IMR-90 (cell line): ENCODE data around the gene NEAT1. TPM values are rescaled to one million over a fixed set of nuclear protein-coding genes. Genes with fewer than 3 reads are reported as not detected.

Source experiments
- ATAC-seq: fragments of 200-7000 bp; cut with Tn5 transposase; 2 replicates; pipeline ENCODE4 v1.9.1; 2020; ENCODE audit warnings: low read depth, mild to moderate bottlenecking, moderate library complexity
- BruUV-seq: library from RNA; stranded (reverse); fragments of 400-500 nt; replicated peaks from 2 replicates; lab custom pipeline; 2021; lab: Mats Ljungman, UMichigan
- CTCF ChIA-PET: fragments of 300-600 bp; formaldehyde crosslinking; extraction: SDS; loops from one replicate; lab custom pipeline; 2021; ENCODE audit warnings: antibody characterized with exemption; lab: Yijun Ruan, JAX
- POLR2A ChIA-PET: fragments of 300-600 bp; sonication (Branson Sonifier 250); formaldehyde crosslinking; loops from one replicate; lab custom pipeline; 2022; ENCODE audit warnings: antibody characterized with exemption; ENCODE audit not compliant: unreplicated experiment; lab: Charles Lee
- DNase-seq: peaks from one replicate; pipeline ENCODE4 v3.0.0; 2013
- H2AFZ ChIP-seq: replicated peaks from 2 replicates; pipeline ENCODE3; 2013; ENCODE audit warnings: low read length, mild to moderate bottlenecking; ENCODE audit not compliant: poor library complexity
- H2AK5ac ChIP-seq: 2 replicates; pipeline ENCODE4 v1.6.1; 2013; ENCODE audit warnings: low read depth, low read length, inconsistent platforms
- H2AK9ac ChIP-seq: replicated peaks from 2 replicates; pipeline ENCODE3; 2013; ENCODE audit warnings: mild to moderate bottlenecking, low read depth, low read length, moderate library complexity; ENCODE audit not compliant: poor library complexity
- H2BK120ac ChIP-seq: 2 replicates; pipeline ENCODE4 v1.6.1; 2013; ENCODE audit warnings: low read depth, low read length, inconsistent platforms
- H2BK15ac ChIP-seq: 3 replicates; pipeline ENCODE4 v1.6.1; 2013; ENCODE audit warnings: low read depth, low read length, inconsistent platforms
- H2BK20ac ChIP-seq: 2 replicates; pipeline ENCODE4 v1.6.1; 2013; ENCODE audit warnings: low read depth, mild to moderate bottlenecking, inconsistent platforms, low read length, moderate library complexity
- H2BK5ac ChIP-seq: 2 replicates; pipeline ENCODE4 v1.6.1; 2013; ENCODE audit warnings: mild to moderate bottlenecking, low read depth, low read length, inconsistent platforms; ENCODE audit not compliant: poor library complexity, severe bottlenecking
- H3K14ac ChIP-seq: replicated peaks from 2 replicates; pipeline ENCODE4 v1.6.1; 2013; ENCODE audit warnings: low read depth, low read length, inconsistent platforms
- H3K18ac ChIP-seq: 2 replicates; pipeline ENCODE4 v1.6.1; 2013; ENCODE audit warnings: low read depth, low read length, control low read depth
- H3K23ac ChIP-seq: 2 replicates; pipeline ENCODE4 v1.6.1; 2013; ENCODE audit warnings: low read depth, low read length, inconsistent platforms
- H3K27ac ChIP-seq: 2 replicates; pipeline ENCODE4 v1.5.1; 2013; ENCODE audit warnings: mild to moderate bottlenecking, control low read depth, low read length; ENCODE audit not compliant: insufficient read depth
- H3K27me3 ChIP-seq: 2 replicates; pipeline ENCODE4 v1.6.1; 2013; ENCODE audit warnings: low read length; ENCODE audit not compliant: control insufficient read depth, insufficient read depth
- H3K36me3 ChIP-seq: 2 replicates; pipeline ENCODE4 v1.6.1; 2013; ENCODE audit warnings: low read length, mixed read lengths; ENCODE audit not compliant: control insufficient read depth, insufficient read depth
- H3K4ac ChIP-seq: 2 replicates; pipeline ENCODE4 v1.6.1; 2013; ENCODE audit warnings: low read depth, low read length, inconsistent platforms
- H3K4me1 ChIP-seq: 2 replicates; pipeline ENCODE4 v1.6.1; 2013; ENCODE audit warnings: low read length, mixed read lengths; ENCODE audit not compliant: control insufficient read depth, insufficient read depth
- H3K4me2 ChIP-seq: 2 replicates; pipeline ENCODE4 v1.6.1; 2013; ENCODE audit warnings: low read depth, mild to moderate bottlenecking, control low read depth, low read length, moderate library complexity
- H3K4me3 ChIP-seq: 2 replicates; pipeline ENCODE4 v1.5.1; 2013; ENCODE audit warnings: low read depth, mild to moderate bottlenecking, control low read depth, low read length, moderate library complexity; ENCODE audit not compliant: insufficient read depth
- H3K56ac ChIP-seq: 2 replicates; pipeline ENCODE4 v1.6.1; 2013; ENCODE audit warnings: low read length, inconsistent platforms; ENCODE audit not compliant: insufficient read depth; ENCODE audit errors: extremely low read depth
- H3K79me1 ChIP-seq, 2 experiments: 2 replicates each; pipeline ENCODE4 v1.6.1; 2013; ENCODE audit warnings: low read length in 2 of 2, inconsistent platforms in 1 of 2, low read depth in 1 of 2
- H3K9ac ChIP-seq: 2 replicates; pipeline ENCODE4 v1.6.1; 2013; ENCODE audit warnings: low read depth, low read length, control low read depth
- H3K9me1 ChIP-seq: 2 replicates; pipeline ENCODE4 v1.6.1; 2013; ENCODE audit warnings: low read length, inconsistent platforms; ENCODE audit not compliant: insufficient read depth
- H3K9me3 ChIP-seq: 2 replicates; pipeline ENCODE4 v1.6.1; 2013; ENCODE audit warnings: low read length; ENCODE audit not compliant: control insufficient read depth, insufficient read depth
- H4K20me1 ChIP-seq: 2 replicates; pipeline ENCODE4 v1.6.1; 2013; ENCODE audit warnings: low read length, inconsistent platforms; ENCODE audit not compliant: insufficient read depth
- H4K5ac ChIP-seq: 2 replicates; pipeline ENCODE4 v1.6.1; 2013; ENCODE audit warnings: mild to moderate bottlenecking, low read depth, low read length, control low read depth
- H4K8ac ChIP-seq, 2 experiments: 2 replicates each; pipeline ENCODE4 v1.6.1; 2013; ENCODE audit warnings: low read depth in 2 of 2, low read length in 2 of 2, control low read depth in 1 of 2, inconsistent platforms in 1 of 2
- H4K91ac ChIP-seq: 2 replicates; pipeline ENCODE4 v1.6.1; 2013; ENCODE audit warnings: low read depth, low read length, inconsistent platforms; ENCODE audit not compliant: insufficient read depth
- BHLHE40 ChIP-seq: fragments of 150-350 bp; IDR thresholded peaks from 2 replicates; pipeline ENCODE4 v1.6.1; 2016; ENCODE audit warnings: mild to moderate bottlenecking, low read depth, low read length
- CEBPB ChIP-seq: IDR thresholded peaks from 2 replicates; pipeline ENCODE4 v1.6.1; 2012; ENCODE audit warnings: low read depth, low read length, improper control_type of control experiment
- CHD1 ChIP-seq: IDR thresholded peaks from 2 replicates; pipeline ENCODE4 v1.6.1; 2012; ENCODE audit warnings: low read depth, low read length, improper control_type of control experiment
- FOS ChIP-seq: fragments of 150-350 bp; IDR thresholded peaks from 2 replicates; pipeline ENCODE4 v1.6.1; 2016; ENCODE audit warnings: low read depth, low read length
- MAFK ChIP-seq: IDR thresholded peaks from 2 replicates; pipeline ENCODE4 v1.6.1; 2012; ENCODE audit warnings: low read depth, low read length, improper control_type of control experiment
- MAZ ChIP-seq: IDR thresholded peaks from 2 replicates; pipeline ENCODE4 v1.6.1; 2012; ENCODE audit warnings: low read depth, mild to moderate bottlenecking, low read length, improper control_type of control experiment, moderate library complexity, borderline replicate concordance
- MXI1 ChIP-seq: IDR thresholded peaks from 2 replicates; pipeline ENCODE4 v1.6.1; 2012; ENCODE audit warnings: low read depth, mild to moderate bottlenecking, low read length, moderate library complexity, borderline replicate concordance
- NFE2L2 ChIP-seq: fragments of 150-350 bp; IDR thresholded peaks from 2 replicates; pipeline ENCODE4 v1.6.1; 2016; ENCODE audit warnings: low read depth, mild to moderate bottlenecking, low read length
- POLR2A ChIP-seq: IDR thresholded peaks from 2 replicates; pipeline ENCODE4 v1.6.1; 2012; ENCODE audit warnings: mild to moderate bottlenecking, low read depth, low read length
- RAD21 ChIP-seq: IDR thresholded peaks from 2 replicates; pipeline ENCODE4 v1.6.1; 2012; ENCODE audit warnings: low read length, improper control_type of control experiment
- RCOR1 ChIP-seq: IDR thresholded peaks from 2 replicates; pipeline ENCODE4 v1.6.1; 2012; ENCODE audit warnings: mild to moderate bottlenecking, low read length, improper control_type of control experiment; ENCODE audit not compliant: insufficient replicate concordance
- RFX5 ChIP-seq: IDR thresholded peaks from 2 replicates; pipeline ENCODE4 v1.8.0; 2012; ENCODE audit warnings: low read depth, mild to moderate bottlenecking, low read length, moderate library complexity
- SMC3 ChIP-seq: fragments of 150-350 bp; IDR thresholded peaks from 2 replicates; pipeline ENCODE4 v1.6.1; 2016; ENCODE audit warnings: low read depth, mild to moderate bottlenecking, antibody characterized with exemption, low read length, moderate library complexity
- WGBS, 2 experiments: methylation state at CpG; one replicate each; pipeline versions ENCODE4 v1.1.5 to v1.1.7; 2013; ENCODE audit warnings: missing lambda C conversion rate in 2 of 2; ENCODE audit not compliant: insufficient read length in 1 of 2; ENCODE audit errors: extremely low coverage in 2 of 2; 5-methylcytosine and 5-hydroxymethylcytosine counted together
- dilution Hi-C: fragments of 300-500 bp; cut with HindIII; formaldehyde crosslinking; loops from one replicate; pipeline ENCODE4 v1.14.3; 2018; ENCODE audit warnings: low sequenced_read_pairs; ENCODE audit not compliant: unreplicated experiment
- in situ Hi-C: fragments of 300-500 bp; cut with MboI; formaldehyde crosslinking; loops from 3 replicates; pipeline ENCODE4 v1.14.3; 2019; ENCODE audit warnings: low sequenced_read_pairs, inconsistent platforms, mixed read lengths
- intact Hi-C: fragments of 100-400 bp; cut with micrococcal nuclease; formaldehyde crosslinking; loops from 2 replicates; pipeline ENCODE4 v1.10.0; 2022
- polyA plus RNA-seq, 3 experiments: library from polyadenylated mRNA; depleted of rRNA; stranded (reverse); fragments of >200 nt; gene quantifications; 2 replicates each; pipeline ENCODE4 v1.2.3, GENCODE V29; 2012; ENCODE audit warnings: low replicate concordance in 1 of 3
- total RNA-seq: library from RNA; depleted of rRNA; stranded (reverse); fragments of >200 nt; gene quantifications from 2 replicates; pipeline ENCODE4 v1.2.3, GENCODE V29; 2012
- TF ChIP-seq, protein P1 (sequence below): fragments of 150-350 bp; IDR thresholded peaks from 2 replicates; pipeline ENCODE4 v1.6.1; 2017; ENCODE audit warnings: mild to moderate bottlenecking, antibody characterized with exemption, low read length, low read depth
- TF ChIP-seq, protein P2 (sequence below): fragments of 150-350 bp; IDR thresholded peaks from 2 replicates; pipeline ENCODE4 v1.6.1; 2016; ENCODE audit warnings: low read depth, mild to moderate bottlenecking, low read length, moderate library complexity, borderline replicate concordance

The NEAT1 gene
- total and polyA plus RNA-seq, 2 of the 4 experiments (the other 2 are of a cell fraction), result 30.1 to 114 TPM

DNA sequence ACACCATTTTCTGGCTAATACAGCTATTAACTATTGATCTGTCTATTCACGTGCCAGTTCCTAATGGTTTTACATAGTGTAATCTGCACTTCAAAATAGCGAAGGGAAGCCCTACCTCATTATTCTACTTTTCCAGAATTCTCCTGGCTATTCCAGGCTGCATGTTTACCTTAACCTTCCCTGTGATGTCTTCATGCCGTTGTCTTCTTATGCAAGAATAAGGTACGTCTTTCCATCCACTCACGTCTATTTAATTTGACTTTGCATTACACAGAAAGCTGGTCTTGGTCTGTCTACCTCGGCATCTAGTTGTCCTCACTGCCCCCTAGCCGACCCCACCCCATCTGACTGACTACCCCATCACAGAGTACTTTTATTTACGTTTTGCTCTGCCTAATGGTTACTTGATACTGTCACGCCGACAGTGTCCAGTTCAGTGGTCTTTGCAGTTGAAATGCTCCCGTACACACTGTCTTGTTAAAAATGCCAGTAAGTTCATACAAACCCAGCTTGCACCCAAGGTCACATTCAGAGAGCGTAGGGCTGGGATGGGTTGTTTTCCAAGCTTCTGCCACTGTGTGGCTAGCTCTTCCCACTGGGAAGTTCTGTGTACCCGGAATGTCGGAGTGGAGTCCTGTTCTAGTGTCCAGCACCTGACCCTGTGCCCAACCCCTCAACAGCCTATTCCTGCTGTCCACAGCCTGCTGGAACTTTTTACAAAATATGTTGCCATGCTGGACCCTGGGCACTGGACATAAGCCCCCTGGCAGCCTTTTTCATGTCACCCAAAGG, 15.0 kb downstream of the NEAT1 start:
- no peak overlapping the region for H4K8ac ChIP-seq
- peaks cover 96% of the 10 kb centered on the region for H4K20me1 ChIP-seq
- peaks cover 52% of the 10 kb centered on the region for H3K36me3 ChIP-seq
- H3K23ac ChIP-seq, result peak overlapping the region; percentile 30; the same call in 1 of the 2 replicates
- no peak overlapping the region for H2AK9ac ChIP-seq
- H4K91ac ChIP-seq, result no peak overlapping the region
- no peak overlapping the region for H3K9ac ChIP-seq
- H2BK5ac ChIP-seq, result no peak overlapping the region
- H2BK20ac ChIP-seq, result no peak overlapping the region
- H2AK5ac ChIP-seq, result no peak overlapping the region
- in situ Hi-C loops (no loop called here), dilution Hi-C loops (no loop called here), intact Hi-C loops (no loop called here)
- 64% methylated on average over 3 of the region's 14 CpGs; no CpG with 5 or more reads in 1 of the 2 experiments for WGBS, 2 experiments
- H3K79me1 ChIP-seq, result peaks cover 11 to 65% of the 10 kb centered on the region in 2 experiments
- peaks cover 2% of the 10 kb centered on the region; the same call in 1 of the 2 replicates for H3K4me1 ChIP-seq
- ChIA-PET POLR2A (interaction anchor here (0.6 to 2.5 kb wide), 5 partner anchors 15 to 70 kb away, joined by 3 to 6 read pairs (median 4); partner anchors contain the start of genes MALAT1 and NEAT1), CTCF (interaction anchor here (0.6 kb wide), 1 partner anchor 58 kb away, joined by 3 read pairs; no protein-coding TSS in a partner anchor)
- H3K9me3 ChIP-seq, result no peaks in the 10 kb centered on the region
- no peak for ATAC-seq
- H3K4me2 ChIP-seq, result peak overlapping the region; percentile 6; the same call in 1 of the 2 replicates
- no peak overlapping the region for H2BK120ac ChIP-seq
- H4K5ac ChIP-seq, result no peak overlapping the region
- peak; percentile 41 for DNase-seq
- no peaks in the 10 kb centered on the region for H3K27me3 ChIP-seq
- no peak overlapping the region for H3K4me3 ChIP-seq
- no peak overlapping the region for H3K4ac ChIP-seq
- BruUV-seq, result TSS peak; percentile 0
- H2AFZ ChIP-seq, result no peak overlapping the region
- no peak overlapping the region for H3K18ac ChIP-seq
- H3K56ac ChIP-seq, result no peak overlapping the region
- H2BK15ac ChIP-seq, result no peak overlapping the region
- H3K27ac ChIP-seq, result no peak overlapping the region
- peaks cover 5% of the 10 kb centered on the region for H3K9me1 ChIP-seq
- no peak overlapping the region for H3K14ac ChIP-seq
- TF ChIP-seq, protein P1, sequence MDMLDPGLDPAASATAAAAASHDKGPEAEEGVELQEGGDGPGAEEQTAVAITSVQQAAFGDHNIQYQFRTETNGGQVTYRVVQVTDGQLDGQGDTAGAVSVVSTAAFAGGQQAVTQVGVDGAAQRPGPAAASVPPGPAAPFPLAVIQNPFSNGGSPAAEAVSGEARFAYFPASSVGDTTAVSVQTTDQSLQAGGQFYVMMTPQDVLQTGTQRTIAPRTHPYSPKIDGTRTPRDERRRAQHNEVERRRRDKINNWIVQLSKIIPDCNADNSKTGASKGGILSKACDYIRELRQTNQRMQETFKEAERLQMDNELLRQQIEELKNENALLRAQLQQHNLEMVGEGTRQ, result no peak
- TF ChIP-seq SMC3 (no peak), CHD1 (no peak), RAD21 (no peak), FOS (no peak), CEBPB (peak; percentile 49), MAZ (peak; percentile 22; the same call in 1 of the 2 replicates), POLR2A (peak; percentile 72), MAFK (no peak), NFE2L2 (no peak), RCOR1 (no peak), BHLHE40 (no peak), RFX5 (no peak), MXI1 (no peak)
- TF ChIP-seq, protein P2, sequence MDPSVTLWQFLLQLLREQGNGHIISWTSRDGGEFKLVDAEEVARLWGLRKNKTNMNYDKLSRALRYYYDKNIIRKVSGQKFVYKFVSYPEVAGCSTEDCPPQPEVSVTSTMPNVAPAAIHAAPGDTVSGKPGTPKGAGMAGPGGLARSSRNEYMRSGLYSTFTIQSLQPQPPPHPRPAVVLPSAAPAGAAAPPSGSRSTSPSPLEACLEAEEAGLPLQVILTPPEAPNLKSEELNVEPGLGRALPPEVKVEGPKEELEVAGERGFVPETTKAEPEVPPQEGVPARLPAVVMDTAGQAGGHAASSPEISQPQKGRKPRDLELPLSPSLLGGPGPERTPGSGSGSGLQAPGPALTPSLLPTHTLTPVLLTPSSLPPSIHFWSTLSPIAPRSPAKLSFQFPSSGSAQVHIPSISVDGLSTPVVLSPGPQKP, result no peak
